WERI-Rb-1 (cell line): ENCODE results near the gene COL5A2.

Experiments
- DNase-seq: peaks from one replicate; pipeline ENCODE4 v3.0.0-alpha.2; 2020
- H3K27ac ChIP-seq: fragments of 250-450 bp; sonication (Bioruptor Pico); 2 replicates; pipeline ENCODE4 v1.5.1; 2020; ENCODE audit warnings: mild to moderate bottlenecking, moderate library complexity
- H3K27me3 ChIP-seq: fragments of 250-450 bp; sonication (Bioruptor Pico); 2 replicates; pipeline ENCODE4 v1.5.1; 2021; ENCODE audit warnings: mild to moderate bottlenecking, low read depth, moderate library complexity; ENCODE audit not compliant: insufficient read depth, severe bottlenecking
- H3K36me3 ChIP-seq: fragments of 250-450 bp; sonication (Bioruptor Pico); 2 replicates; pipeline ENCODE4 v1.5.1; 2020; ENCODE audit warnings: mild to moderate bottlenecking, moderate library complexity
- H3K4me3 ChIP-seq: 2 replicates; pipeline ENCODE4 v1.5.1; 2011; ENCODE audit warnings: low read depth, mild to moderate bottlenecking, control low read depth, low read length
- H3K9me3 ChIP-seq: fragments of 250-450 bp; sonication (Bioruptor Pico); 2 replicates; pipeline ENCODE4 v1.5.1; 2021; ENCODE audit warnings: mild to moderate bottlenecking, moderate library complexity; ENCODE audit not compliant: severe bottlenecking
- TF ChIP-seq, protein P1 (sequence below): IDR thresholded peaks from 2 replicates; pipeline ENCODE4 v1.5.1; 2011; ENCODE audit warnings: low read depth, mild to moderate bottlenecking, control low read depth, inconsistent platforms, low read length

The COL5A2 gene

DNA sequence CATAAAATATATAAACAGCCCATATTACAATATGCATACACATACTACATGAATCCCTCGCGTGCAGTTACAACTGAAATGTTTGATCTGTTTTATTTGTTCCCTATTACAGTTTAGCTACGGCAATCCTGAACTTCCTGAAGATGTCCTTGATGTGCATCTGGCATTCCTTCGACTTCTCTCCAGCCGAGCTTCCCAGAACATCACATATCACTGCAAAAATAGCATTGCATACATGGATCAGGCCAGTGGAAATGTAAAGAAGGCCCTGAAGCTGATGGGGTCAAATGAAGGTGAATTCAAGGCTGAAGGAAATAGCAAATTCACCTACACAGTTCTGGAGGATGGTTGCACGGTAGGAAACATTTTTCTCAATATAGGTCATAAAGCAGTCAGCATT is 169.0 kb downstream of the COL5A2 start:
- TF ChIP-seq, protein P1, sequence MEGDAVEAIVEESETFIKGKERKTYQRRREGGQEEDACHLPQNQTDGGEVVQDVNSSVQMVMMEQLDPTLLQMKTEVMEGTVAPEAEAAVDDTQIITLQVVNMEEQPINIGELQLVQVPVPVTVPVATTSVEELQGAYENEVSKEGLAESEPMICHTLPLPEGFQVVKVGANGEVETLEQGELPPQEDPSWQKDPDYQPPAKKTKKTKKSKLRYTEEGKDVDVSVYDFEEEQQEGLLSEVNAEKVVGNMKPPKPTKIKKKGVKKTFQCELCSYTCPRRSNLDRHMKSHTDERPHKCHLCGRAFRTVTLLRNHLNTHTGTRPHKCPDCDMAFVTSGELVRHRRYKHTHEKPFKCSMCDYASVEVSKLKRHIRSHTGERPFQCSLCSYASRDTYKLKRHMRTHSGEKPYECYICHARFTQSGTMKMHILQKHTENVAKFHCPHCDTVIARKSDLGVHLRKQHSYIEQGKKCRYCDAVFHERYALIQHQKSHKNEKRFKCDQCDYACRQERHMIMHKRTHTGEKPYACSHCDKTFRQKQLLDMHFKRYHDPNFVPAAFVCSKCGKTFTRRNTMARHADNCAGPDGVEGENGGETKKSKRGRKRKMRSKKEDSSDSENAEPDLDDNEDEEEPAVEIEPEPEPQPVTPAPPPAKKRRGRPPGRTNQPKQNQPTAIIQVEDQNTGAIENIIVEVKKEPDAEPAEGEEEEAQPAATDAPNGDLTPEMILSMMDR = no peak
- no peak overlapping the region for H3K27ac ChIP-seq
- no peak overlapping the region for H3K4me3 ChIP-seq
- DNase-seq = no peak
- no peaks in the 10 kb centered on the region for H3K27me3 ChIP-seq
- H3K36me3 ChIP-seq = no peaks in the 10 kb centered on the region
- H3K9me3 ChIP-seq = no peaks in the 10 kb centered on the region

DNA sequence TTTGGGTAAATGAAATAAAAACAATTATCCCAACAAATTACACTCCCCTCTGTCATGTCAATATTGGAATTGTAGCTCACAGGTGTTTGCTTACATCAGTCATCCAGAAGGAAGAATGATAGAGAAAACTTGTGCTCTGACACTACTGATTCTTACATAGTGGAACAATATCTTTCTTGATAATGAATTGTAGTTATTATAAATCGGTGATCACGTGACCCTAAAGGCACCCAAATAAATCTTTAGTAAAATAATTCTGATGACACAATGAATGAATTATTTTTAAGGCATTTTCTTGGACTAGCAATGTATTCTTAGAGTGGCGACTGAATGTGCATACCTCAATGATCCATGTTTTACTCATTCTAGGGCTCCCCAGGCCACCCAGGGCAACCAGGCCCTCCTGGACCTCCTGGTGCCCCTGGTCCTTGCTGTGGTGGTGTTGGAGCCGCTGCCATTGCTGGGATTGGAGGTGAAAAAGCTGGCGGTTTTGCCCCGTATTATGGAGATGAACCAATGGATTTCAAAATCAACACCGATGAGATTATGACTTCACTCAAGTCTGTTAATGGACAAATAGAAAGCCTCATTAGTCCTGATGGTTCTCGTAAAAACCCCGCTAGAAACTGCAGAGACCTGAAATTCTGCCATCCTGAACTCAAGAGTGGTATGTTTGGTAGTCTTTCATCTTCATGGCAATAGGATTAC is 170.9 kb downstream of the COL5A2 start:
- H3K36me3 ChIP-seq = no peaks in the 10 kb centered on the region
- no peaks in the 10 kb centered on the region for H3K27me3 ChIP-seq
- H3K4me3 ChIP-seq = no peak overlapping the region
- no peak for DNase-seq
- H3K27ac ChIP-seq = no peak overlapping the region
- no peaks in the 10 kb centered on the region for H3K9me3 ChIP-seq
- TF ChIP-seq, protein P1 = no peak

DNA sequence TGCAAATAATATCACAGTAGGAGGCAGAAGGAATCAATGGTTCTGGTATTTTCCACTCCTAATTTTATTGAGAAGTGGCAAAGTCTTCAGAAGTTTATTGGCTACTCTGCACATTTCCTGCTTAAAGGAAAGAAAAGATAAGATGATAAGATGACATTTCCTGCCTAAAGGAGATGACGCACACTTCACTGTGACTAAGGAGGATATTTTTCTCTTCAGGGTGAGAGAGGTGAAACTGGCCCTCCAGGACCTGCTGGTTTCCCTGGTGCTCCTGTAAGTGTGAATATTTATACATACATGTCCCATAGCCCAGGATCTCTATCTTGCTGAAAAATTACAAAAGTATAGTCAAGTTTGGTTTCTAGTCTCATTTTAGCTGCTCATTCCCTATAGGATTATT is 177.5 kb downstream of the COL5A2 start:
- Histone ChIP-seq H3K27me3 (no peaks in the 10 kb centered on the region), H3K36me3 (no peaks in the 10 kb centered on the region), H3K4me3 (no peak overlapping the region), H3K27ac (no peak overlapping the region), H3K9me3 (no peaks in the 10 kb centered on the region)
- no peak for DNase-seq
- TF ChIP-seq, protein P1 = no peak

DNA sequence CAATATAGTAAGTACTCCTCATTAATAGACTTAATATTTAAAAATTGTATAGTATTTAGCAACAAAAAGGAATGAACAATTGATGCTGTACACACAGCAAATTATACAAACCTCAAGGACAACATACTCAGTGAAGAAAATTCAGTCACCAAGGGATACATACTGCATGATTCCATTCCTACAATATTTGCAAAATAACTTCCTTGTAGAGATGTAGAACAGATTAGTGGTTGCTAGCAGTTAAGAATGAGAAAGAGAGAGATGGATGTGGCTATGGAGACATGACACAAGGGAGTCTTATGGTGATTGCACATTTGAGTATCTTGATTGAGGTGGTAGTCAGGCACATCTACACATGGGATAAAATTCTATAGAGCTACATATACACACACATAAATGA is 179.3 kb downstream of the COL5A2 start:
- Histone ChIP-seq H3K27me3 (no peaks in the 10 kb centered on the region), H3K4me3 (no peak overlapping the region), H3K9me3 (no peaks in the 10 kb centered on the region), H3K27ac (no peak overlapping the region), H3K36me3 (no peaks in the 10 kb centered on the region)
- TF ChIP-seq, protein P1 = no peak
- no peak for DNase-seq

DNA sequence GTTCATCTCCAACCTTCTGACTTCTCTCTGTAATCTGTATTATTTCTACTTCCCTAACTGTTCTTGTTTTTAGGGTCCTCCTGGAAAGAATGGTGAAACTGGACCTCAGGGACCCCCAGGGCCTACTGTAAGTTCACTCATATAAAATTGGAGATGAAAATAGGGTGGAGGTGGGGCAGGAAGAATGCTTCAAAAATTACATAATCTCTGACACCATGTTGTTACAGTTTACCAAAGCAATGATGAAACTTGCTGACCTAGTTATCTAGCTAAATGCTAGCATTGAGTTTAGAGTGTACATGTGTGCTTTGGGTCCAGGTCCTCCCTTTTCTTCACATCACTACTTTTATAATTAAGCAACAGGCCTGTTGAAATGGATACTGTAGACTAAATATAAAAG is 182.3 kb downstream of the COL5A2 start:
- TF ChIP-seq, protein P1 = no peak
- DNase-seq = no peak
- Histone ChIP-seq H3K4me3 (no peak overlapping the region), H3K27me3 (no peaks in the 10 kb centered on the region), H3K9me3 (no peaks in the 10 kb centered on the region), H3K36me3 (no peaks in the 10 kb centered on the region), H3K27ac (no peak overlapping the region)

DNA sequence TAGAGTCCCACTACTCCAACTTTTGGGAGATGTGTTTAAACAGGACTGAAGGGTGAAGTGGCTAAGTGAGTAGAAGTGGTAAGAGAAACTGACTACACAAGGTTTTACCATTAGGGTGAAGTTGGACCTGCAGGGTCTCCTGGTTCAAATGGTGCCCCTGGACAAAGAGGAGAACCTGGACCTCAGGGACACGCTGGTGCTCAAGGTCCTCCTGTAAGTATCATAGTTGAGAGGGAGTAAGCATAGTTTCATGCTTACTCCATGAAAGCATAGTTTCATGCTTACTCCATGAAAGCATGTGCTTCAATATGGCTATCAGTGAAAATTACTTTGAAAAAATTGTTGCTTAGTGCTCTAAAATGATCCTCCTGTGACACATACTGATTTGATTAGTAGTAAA is 186.3 kb downstream of the COL5A2 start:
- H3K27ac ChIP-seq = no peak overlapping the region
- TF ChIP-seq, protein P1 = no peak
- no peaks in the 10 kb centered on the region for H3K36me3 ChIP-seq
- no peak for DNase-seq
- H3K27me3 ChIP-seq = no peaks in the 10 kb centered on the region
- H3K9me3 ChIP-seq = no peaks in the 10 kb centered on the region
- H3K4me3 ChIP-seq = no peak overlapping the region
